Stomach (tissue), 9 donors: Measurements from ENCODE around the gene ZNF212. TPM values are rescaled to one million over a fixed set of nuclear protein-coding genes. Genes with fewer than 3 reads are reported as not detected.

Experiments used
- DNase-seq, 2 donors: peaks; one replicate each; pipeline versions ENCODE4 v3.0.0 to v3.0.0-alpha.2; 2013 to 2019
- H3K27ac ChIP-seq, 5 donors: fragments of 200-600 bp in 4 of 5; sonication (generic) in 4 of 5; one replicate each; pipeline ENCODE4 v1.5.1; 2013 to 2019; ENCODE audit warnings: mild to moderate bottlenecking in 1 of 5, moderate library complexity in 1 of 5
- H3K27me3 ChIP-seq, 3 donors: fragments of 200-600 bp; sonication (generic); one replicate each; pipeline ENCODE4 v1.5.1; 2017 to 2019; ENCODE audit warnings: mixed run types in 1 of 3
- H3K36me3 ChIP-seq, 4 donors: fragments of 200-600 bp; sonication (generic); 1 replicate in 3 of 4; 2 replicates in 1 of 4; pipeline ENCODE4 v1.5.1; 2016 to 2019
- H3K4me1 ChIP-seq, 4 donors: fragments of 200-600 bp; sonication (generic); one replicate each; pipeline ENCODE4 v1.5.1; 2016 to 2019
- H3K4me3 ChIP-seq, 4 donors: fragments of 200-600 bp; sonication (generic) in 3 of 4; one replicate each; pipeline ENCODE4 v1.5.1; 2016 to 2019; ENCODE audit warnings: mild to moderate bottlenecking in 1 of 4
- H3K9me3 ChIP-seq, 4 donors: fragments of 200-600 bp; sonication (generic); one replicate each; pipeline ENCODE4 v1.5.1; 2016 to 2019
- CTCF ChIP-seq, 7 experiments: fragments of 450-650 bp in 4 of 7; fragments of 200-600 bp in 3 of 7; sonication (generic) in 3 of 7; IDR thresholded peaks; one replicate each; pipeline ENCODE4 v1.5.1; 2016 to 2019; ENCODE audit warnings: antibody characterized with exemption in 7 of 7, control low read depth in 2 of 7, mild to moderate bottlenecking in 1 of 7
- EP300 ChIP-seq: sonication (generic); formaldehyde crosslinking; IDR thresholded peaks from one replicate; pipeline ENCODE4 v1.6.1; 2017; ENCODE audit warnings: antibody characterized with exemption
- POLR2A ChIP-seq, 4 donors: fragments of 450-650 bp; IDR thresholded peaks; one replicate each; pipeline ENCODE4 v1.6.1; 2016; ENCODE audit warnings: antibody characterized with exemption in 4 of 4, control low read depth in 2 of 4, mild to moderate bottlenecking in 1 of 4, moderate library complexity in 1 of 4
- POLR2AphosphoS5 ChIP-seq, 3 donors: sonication (generic); formaldehyde crosslinking; IDR thresholded peaks; one replicate each; pipeline ENCODE4 v1.6.1; 2016; ENCODE audit warnings: antibody characterized with exemption in 3 of 3
- WGBS, 5 donors: extraction: QIAGEN DNeasy Blood & Tissue Kit in 3 of 5; methylation state at CpG; one replicate each; pipeline versions ENCODE4 v1.1.5 to v1.1.7; 2013 to 2018; 5-methylcytosine and 5-hydroxymethylcytosine counted together
- intact Hi-C: fragments of 100-400 bp; cut with DNase I; formaldehyde crosslinking; loops from one replicate; pipeline ENCODE4 v1.15.1; 2023; ENCODE audit warnings: low total_unique reads
- polyA plus RNA-seq, 3 donors: library from polyadenylated mRNA; stranded (reverse); fragments of 200-250 nt; gene quantifications; one replicate each; pipeline ENCODE4 v1.2.3, GENCODE V29; 2013
- total RNA-seq, 5 donors: library from RNA; depleted of rRNA; stranded (reverse); fragments of >200 nt; gene quantifications; one replicate each; pipeline versions ENCODE4 v1.1.0 to v1.2.3, GENCODE V29; 2014 to 2016
- donor health status: healthy with polysubstance abuse.
- donor health status: Bipolar disorder and iron deficiency.
- donor health status: healthy.

Gene ZNF212
- total and polyA plus RNA-seq, 8 donors, result 2.9 to 42.9 (median 6.4) TPM

DNA sequence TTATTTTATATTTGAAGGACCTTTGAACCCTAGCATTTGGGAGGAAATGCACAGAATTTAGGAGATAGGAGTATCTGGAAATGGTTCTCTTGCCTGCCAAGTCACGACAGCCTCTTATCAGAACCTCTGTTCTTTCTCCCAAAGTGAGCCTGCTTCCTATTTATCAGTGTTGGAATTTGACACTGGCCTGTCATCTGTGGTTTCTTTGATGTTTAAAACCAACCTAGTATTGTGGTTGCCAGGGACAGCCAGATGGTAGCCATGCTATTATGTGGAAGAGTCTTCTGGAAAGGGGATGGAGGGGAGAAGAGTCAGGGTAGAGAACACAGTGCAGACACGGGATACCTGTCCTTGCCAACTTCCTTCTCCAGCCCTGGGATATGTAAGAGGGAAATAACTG lies 23.0 kb upstream of the ZNF212 start:
- H3K36me3 ChIP-seq, result peaks cover 78 to 100% (median 100%) of the 10 kb centered on the region in 4 donors
- WGBS, 5 donors, result 61 to 78% (median 66%) methylated on average over 2 of the region's 2 CpGs

GRCh38 chr7:149217570-149217969 lies 21.9 kb upstream of the ZNF212 start:
- WGBS, 5 donors, result 87 to 97% (median 93%) methylated on average over 6 of the region's 6 CpGs
- Histone ChIP-seq H3K36me3 (peaks cover 69 to 100% (median 100%) of the 10 kb centered on the region in 4 donors), H3K27ac (no peak overlapping the region), H3K27me3 (no peaks in the 10 kb centered on the region), H3K9me3 (no peaks in the 10 kb centered on the region), H3K4me1 (no peaks in the 10 kb centered on the region), H3K4me3 (no peak overlapping the region)
- no peak for DNase-seq
- intact Hi-C loops, result no loop called here
- TF ChIP-seq EP300 (no peak), POLR2AphosphoS5 (IDR thresholded peaks at IDR 0.05) (no peak), POLR2A (IDR thresholded peaks at IDR 0.05) (no peak), CTCF (IDR thresholded peaks at IDR 0.05) (no peak)

More for the DNA sequence above, 23.0 kb upstream of the ZNF212 start:
- Histone ChIP-seq H3K27me3 (no peaks in the 10 kb centered on the region), H3K27ac (no peak overlapping the region), H3K4me3 (no peak overlapping the region), H3K4me1 (no peaks in the 10 kb centered on the region), H3K9me3 (no peaks in the 10 kb centered on the region)
- intact Hi-C loops, result no loop called here
- no peak for TF ChIP-seq POLR2AphosphoS5 (IDR thresholded peaks at IDR 0.05)
- no peak for TF ChIP-seq POLR2A (IDR thresholded peaks at IDR 0.05)
- TF ChIP-seq CTCF (IDR thresholded peaks at IDR 0.05), result no peak
- no peak for TF ChIP-seq EP300
- DNase-seq, result no peak

GRCh38 chr7:149218469-149219420 lies 20.7 kb upstream of the ZNF212 start:
- Histone ChIP-seq H3K4me3 (no peak overlapping the region), H3K27me3 (no peaks in the 10 kb centered on the region), H3K27ac (no peak overlapping the region), H3K36me3 (peaks cover 62 to 100% (median 100%) of the 10 kb centered on the region in 4 donors), H3K9me3 (no peaks in the 10 kb centered on the region), H3K4me1 (no peaks in the 10 kb centered on the region)
- WGBS, 5 donors, result 82 to 92% (median 90%) methylated on average over 10 of the region's 10 CpGs
- no peak for DNase-seq
- intact Hi-C loops, result no loop called here
- TF ChIP-seq POLR2A (IDR thresholded peaks at IDR 0.05) (no peak), EP300 (no peak), POLR2AphosphoS5 (IDR thresholded peaks at IDR 0.05) (no peak), CTCF (IDR thresholded peaks at IDR 0.05) (no peak)

GRCh38 chr7:149220534-149220933 lies 18.9 kb upstream of the ZNF212 start:
- H3K27me3 ChIP-seq, result no peaks in the 10 kb centered on the region
- no peak for TF ChIP-seq POLR2AphosphoS5 (IDR thresholded peaks at IDR 0.05)
- TF ChIP-seq CTCF (IDR thresholded peaks at IDR 0.05), result no peak
- TF ChIP-seq EP300, result no peak
- no peak for TF ChIP-seq POLR2A (IDR thresholded peaks at IDR 0.05)
- H3K9me3 ChIP-seq, result no peaks in the 10 kb centered on the region
- no peak overlapping the region for H3K4me3 ChIP-seq
- WGBS, 5 donors, result 77 to 86% (median 79%) methylated on average over 6 of the region's 6 CpGs
- no peak for DNase-seq
- H3K27ac ChIP-seq, result no peak overlapping the region
- H3K36me3 ChIP-seq, result peaks cover 65 to 100% (median 100%) of the 10 kb centered on the region in 4 donors
- no peaks in the 10 kb centered on the region for H3K4me1 ChIP-seq
- intact Hi-C loops, result no loop called here
